ENCODE measurements around the gene MORN1.

GRCh38 chr1:2279817-2280216 lies 111.5 kb downstream of the MORN1 start:
- no peak for TF ChIP-seq EZH2phosphoT487 (IDR thresholded peaks at IDR 0.05; ENCODE audit: low read depth, severe bottlenecking, unreplicated experiment)
- no peak for TF ChIP-seq CTCF (IDR thresholded peaks at IDR 0.05; ENCODE audit: poor library complexity)

Measured in hepatocyte (in vitro differentiated cells).